ENCODE results near the gene RPS6KC1. TPM values are rescaled to one million over a fixed set of nuclear protein-coding genes. Genes with fewer than 3 reads are reported as not detected.
"Not testable (repeated sequence)": the region's sequence is repeated elsewhere in the genome, so short reads cannot be mapped to it uniquely, and the experiment has no call there.

Gene RPS6KC1
- total and polyA plus RNA-seq, 4 donors, result 2.9 to 41.6 (median 11.1) TPM

DNA sequence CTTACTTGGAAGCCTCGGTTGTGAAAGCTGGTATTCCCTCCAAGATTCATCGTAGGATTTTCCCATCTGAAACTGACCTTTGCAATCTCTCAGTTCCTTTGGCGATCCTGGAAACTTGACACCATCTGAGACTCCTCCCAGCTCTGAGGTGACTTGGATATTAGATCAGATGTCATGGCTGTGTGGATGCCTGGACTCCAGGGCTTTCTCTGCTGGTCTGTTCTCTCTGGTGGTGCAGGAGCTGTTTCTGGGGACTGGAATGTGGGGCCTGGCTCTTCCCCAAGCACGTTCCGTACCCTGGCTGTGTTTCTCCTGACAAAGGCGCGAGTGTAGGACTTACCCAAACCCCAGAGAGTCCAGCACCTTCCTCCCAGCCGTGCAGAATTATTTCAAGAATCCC is 252.2 kb downstream of the RPS6KC1 start:
- Histone ChIP-seq H3K9ac (ENCODE audit: insufficient read depth in 1 of 2, low read length in 2 of 2) (no peak overlapping the region), H3K27ac (ENCODE audit: low read depth in 1 of 2, low read length in 1 of 2) (no peak overlapping the region), H3K27me3 (ENCODE audit: control insufficient read depth in 3 of 3, insufficient read depth in 3 of 3, low read length in 2 of 3) (no peaks in the 10 kb centered on the region), H3K36me3 (ENCODE audit: control insufficient read depth in 4 of 4, insufficient read depth in 4 of 4, low read length in 4 of 4) (no peaks in the 10 kb centered on the region), H3K4me3 (no peak overlapping the region), H3K4me1 (ENCODE audit: control insufficient read depth in 5 of 5, insufficient read depth in 5 of 5, low read length in 5 of 5) (no peaks in the 10 kb centered on the region), H3K9me3 (ENCODE audit: control insufficient read depth in 4 of 4, insufficient read depth in 3 of 4, low read length in 3 of 4) (peaks cover 0 to 3% (median 0%) of the 10 kb centered on the region in 4 donors)
- WGBS, 2 donors, result 57 to 68% methylated on average over 8 of the region's 8 CpGs
- TF ChIP-seq, protein P1, sequence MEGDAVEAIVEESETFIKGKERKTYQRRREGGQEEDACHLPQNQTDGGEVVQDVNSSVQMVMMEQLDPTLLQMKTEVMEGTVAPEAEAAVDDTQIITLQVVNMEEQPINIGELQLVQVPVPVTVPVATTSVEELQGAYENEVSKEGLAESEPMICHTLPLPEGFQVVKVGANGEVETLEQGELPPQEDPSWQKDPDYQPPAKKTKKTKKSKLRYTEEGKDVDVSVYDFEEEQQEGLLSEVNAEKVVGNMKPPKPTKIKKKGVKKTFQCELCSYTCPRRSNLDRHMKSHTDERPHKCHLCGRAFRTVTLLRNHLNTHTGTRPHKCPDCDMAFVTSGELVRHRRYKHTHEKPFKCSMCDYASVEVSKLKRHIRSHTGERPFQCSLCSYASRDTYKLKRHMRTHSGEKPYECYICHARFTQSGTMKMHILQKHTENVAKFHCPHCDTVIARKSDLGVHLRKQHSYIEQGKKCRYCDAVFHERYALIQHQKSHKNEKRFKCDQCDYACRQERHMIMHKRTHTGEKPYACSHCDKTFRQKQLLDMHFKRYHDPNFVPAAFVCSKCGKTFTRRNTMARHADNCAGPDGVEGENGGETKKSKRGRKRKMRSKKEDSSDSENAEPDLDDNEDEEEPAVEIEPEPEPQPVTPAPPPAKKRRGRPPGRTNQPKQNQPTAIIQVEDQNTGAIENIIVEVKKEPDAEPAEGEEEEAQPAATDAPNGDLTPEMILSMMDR (IDR thresholded peaks at IDR 0.05; ENCODE audit: control extremely low read depth, extremely low read depth), result no peak
- DNase-seq (no peak), ATAC-seq (ENCODE audit: insufficient read depth, low FRiP score) (no peak)

- TF ChIP-seq, protein P1 (IDR thresholded peaks at IDR 0.05; ENCODE audit: control extremely low read depth, extremely low read depth), result no peak
These were observed 264.5 kb downstream of the RPS6KC1 start for GRCh38 chr1:213315571-213315970.

GRCh38 chr1:213318458-213318857 is 267.4 kb downstream of the RPS6KC1 start:
- not testable (repeated sequence) for H3K4me1 ChIP-seq (ENCODE audit: control insufficient read depth in 5 of 5, insufficient read depth in 5 of 5, low read length in 5 of 5)

More at GRCh38 chr1:213315571-213315970, 264.5 kb downstream of the RPS6KC1 start:
- H3K27me3 ChIP-seq (ENCODE audit: control insufficient read depth in 3 of 3, insufficient read depth in 3 of 3, low read length in 2 of 3), result no peaks in the 10 kb centered on the region
- 87 to 89% methylated on average over 1 of the region's 1 CpG for WGBS, 2 donors
- H3K9me3 ChIP-seq (ENCODE audit: control insufficient read depth in 4 of 4, insufficient read depth in 3 of 4, low read length in 3 of 4), result peaks cover 0 to 3% (median 0%) of the 10 kb centered on the region in 4 donors
- H3K36me3 ChIP-seq (ENCODE audit: control insufficient read depth in 4 of 4, insufficient read depth in 4 of 4, low read length in 4 of 4), result no peaks in the 10 kb centered on the region
- ATAC-seq (ENCODE audit: insufficient read depth, low FRiP score), result no peak
- no peaks in the 10 kb centered on the region for H3K4me1 ChIP-seq (ENCODE audit: control insufficient read depth in 5 of 5, insufficient read depth in 5 of 5, low read length in 5 of 5)
- H3K27ac ChIP-seq (ENCODE audit: low read depth in 1 of 2, low read length in 1 of 2), result no peak overlapping the region
- no peak overlapping the region for H3K4me3 ChIP-seq
- no peak for DNase-seq
- no peak overlapping the region for H3K9ac ChIP-seq (ENCODE audit: insufficient read depth in 1 of 2, low read length in 2 of 2)

GRCh38 chr1:213320191-213320870 is 269.3 kb downstream of the RPS6KC1 start:
- WGBS, 2 donors, result 67 to 76% methylated on average over 6 of the region's 6 CpGs
- H3K4me1 ChIP-seq (ENCODE audit: control insufficient read depth in 5 of 5, insufficient read depth in 5 of 5, low read length in 5 of 5), result no peaks in the 10 kb centered on the region
- H3K36me3 ChIP-seq (ENCODE audit: control insufficient read depth in 4 of 4, insufficient read depth in 4 of 4, low read length in 4 of 4), result no peaks in the 10 kb centered on the region
- no peaks in the 10 kb centered on the region for H3K27me3 ChIP-seq (ENCODE audit: control insufficient read depth in 3 of 3, insufficient read depth in 3 of 3, low read length in 2 of 3)
- H3K4me3 ChIP-seq, result no peak overlapping the region
- TF ChIP-seq, protein P1 (IDR thresholded peaks at IDR 0.05; ENCODE audit: control extremely low read depth, extremely low read depth), result no peak
- no peak overlapping the region for H3K27ac ChIP-seq (ENCODE audit: low read depth in 1 of 2, low read length in 1 of 2)
- DNase-seq (no peak), ATAC-seq (ENCODE audit: insufficient read depth, low FRiP score) (no peak)
- peaks cover 0 to 2% (median 0%) of the 10 kb centered on the region in 4 donors for H3K9me3 ChIP-seq (ENCODE audit: control insufficient read depth in 4 of 4, insufficient read depth in 3 of 4, low read length in 3 of 4)
- no peak overlapping the region for H3K9ac ChIP-seq (ENCODE audit: insufficient read depth in 1 of 2, low read length in 2 of 2)

More at GRCh38 chr1:213318458-213318857, 267.4 kb downstream of the RPS6KC1 start:
- H3K27ac ChIP-seq (ENCODE audit: low read depth in 1 of 2, low read length in 1 of 2); H3K9ac ChIP-seq (ENCODE audit: insufficient read depth in 1 of 2, low read length in 2 of 2); H3K4me3 ChIP-seq; H3K36me3 ChIP-seq (ENCODE audit: control insufficient read depth in 4 of 4, insufficient read depth in 4 of 4, low read length in 4 of 4); H3K9me3 ChIP-seq (ENCODE audit: control insufficient read depth in 4 of 4, insufficient read depth in 3 of 4, low read length in 3 of 4); ATAC-seq (ENCODE audit: insufficient read depth, low FRiP score); H3K27me3 ChIP-seq (ENCODE audit: control insufficient read depth in 3 of 3, insufficient read depth in 3 of 3, low read length in 2 of 3); DNase-seq: not testable (repeated sequence)
- WGBS, 2 donors, result 80 to 89% methylated on average over 1 of the region's 1 CpG

Other genes starting within 250 kb of the RPS6KC1 start
- gene SPATA45, start 203.6 kb upstream of the RPS6KC1 start, total RNA-seq, result not detected
- gene SPATA45, start 203.6 kb upstream of the RPS6KC1 start, polyA plus RNA-seq, result not detected
- 10 to 100 TPM in 1 of 2 donors, 1 to 10 TPM in 1; 8.6 to 17.4 TPM for gene FLVCR1, start 193.0 kb upstream of the RPS6KC1 start, total RNA-seq
- 1 to 10 TPM; 4.5 to 4.6 TPM for gene FLVCR1, start 193.0 kb upstream of the RPS6KC1 start, polyA plus RNA-seq
- gene VASH2, start 100.7 kb upstream of the RPS6KC1 start, total RNA-seq, result 10 to 100 TPM in 1 of 2 donors, 1 to 10 TPM in 1; 1.7 to 11.0 TPM
- under 1 TPM; 0.26 to 0.49 TPM for gene VASH2, start 100.7 kb upstream of the RPS6KC1 start, polyA plus RNA-seq
- 10 to 100 TPM; 35.4 to 53.7 TPM for gene ANGEL2, start 35.4 kb upstream of the RPS6KC1 start, total RNA-seq
- gene ANGEL2, start 35.4 kb upstream of the RPS6KC1 start, polyA plus RNA-seq, result 10 to 100 TPM; 13.7 to 22.5 TPM